Testis (tissue), 2 donors: Measurements from ENCODE around the gene HSPB9.

Experiments
- POLR2A ChIP-seq: fragments of 450-650 bp; IDR thresholded peaks from one replicate; pipeline ENCODE4 v1.6.1; 2017; ENCODE audit warnings: antibody characterized with exemption, mild to moderate bottlenecking, moderate library complexity
- TF ChIP-seq, protein P1 (sequence below), 3 experiments: fragments of 450-650 bp in 2 of 3; fragments of 200-600 bp in 1 of 3; sonication (generic) in 1 of 3; IDR thresholded peaks; one replicate each; pipeline ENCODE4 v1.5.1; 2016 to 2019; ENCODE audit warnings: antibody characterized with exemption in 3 of 3, mild to moderate bottlenecking in 2 of 3, moderate library complexity in 1 of 3

DNA sequence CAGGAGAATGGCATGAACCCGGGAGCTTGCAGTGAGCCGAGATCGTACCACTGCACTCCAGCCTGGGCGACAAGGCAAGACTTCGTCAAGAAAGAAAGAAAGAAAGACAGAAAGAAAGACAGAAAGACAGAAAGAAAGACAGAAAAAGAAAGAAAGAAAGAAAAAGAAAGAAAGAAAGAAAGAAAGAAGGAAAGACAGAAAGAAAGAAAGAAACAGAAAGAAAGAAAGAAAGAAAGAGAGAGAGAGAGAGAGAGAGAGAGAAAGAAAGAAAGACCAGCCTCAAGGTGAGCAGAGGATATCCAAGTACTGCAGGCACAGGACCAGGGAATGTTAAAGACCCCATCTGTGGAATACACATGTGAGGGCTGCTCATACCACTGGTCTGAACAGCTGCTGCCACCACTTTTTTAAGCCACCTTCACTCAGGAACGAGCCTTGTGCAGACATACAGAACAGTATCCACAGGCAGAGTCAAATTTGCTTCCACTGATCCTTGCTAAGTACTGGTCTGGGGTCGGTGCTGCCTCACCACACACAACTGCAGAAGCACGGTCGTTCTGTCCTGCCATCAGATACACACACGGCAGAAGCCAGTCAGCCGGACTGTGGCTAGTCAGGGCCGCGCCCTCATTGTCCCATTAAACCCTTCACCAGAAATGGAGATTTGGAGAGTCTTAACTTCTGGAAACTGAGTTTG is 24.5 kb downstream of the HSPB9 start:
- TF ChIP-seq, protein P1, sequence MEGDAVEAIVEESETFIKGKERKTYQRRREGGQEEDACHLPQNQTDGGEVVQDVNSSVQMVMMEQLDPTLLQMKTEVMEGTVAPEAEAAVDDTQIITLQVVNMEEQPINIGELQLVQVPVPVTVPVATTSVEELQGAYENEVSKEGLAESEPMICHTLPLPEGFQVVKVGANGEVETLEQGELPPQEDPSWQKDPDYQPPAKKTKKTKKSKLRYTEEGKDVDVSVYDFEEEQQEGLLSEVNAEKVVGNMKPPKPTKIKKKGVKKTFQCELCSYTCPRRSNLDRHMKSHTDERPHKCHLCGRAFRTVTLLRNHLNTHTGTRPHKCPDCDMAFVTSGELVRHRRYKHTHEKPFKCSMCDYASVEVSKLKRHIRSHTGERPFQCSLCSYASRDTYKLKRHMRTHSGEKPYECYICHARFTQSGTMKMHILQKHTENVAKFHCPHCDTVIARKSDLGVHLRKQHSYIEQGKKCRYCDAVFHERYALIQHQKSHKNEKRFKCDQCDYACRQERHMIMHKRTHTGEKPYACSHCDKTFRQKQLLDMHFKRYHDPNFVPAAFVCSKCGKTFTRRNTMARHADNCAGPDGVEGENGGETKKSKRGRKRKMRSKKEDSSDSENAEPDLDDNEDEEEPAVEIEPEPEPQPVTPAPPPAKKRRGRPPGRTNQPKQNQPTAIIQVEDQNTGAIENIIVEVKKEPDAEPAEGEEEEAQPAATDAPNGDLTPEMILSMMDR (IDR thresholded peaks at IDR 0.05) = no peak
- TF ChIP-seq POLR2A = no peak
